Liver (tissue), 9 donors: ENCODE data around the gene FAAP100. TPM values are rescaled to one million over a fixed set of nuclear protein-coding genes. Genes with fewer than 3 reads are reported as not detected.
"Not testable (repeated sequence)": the region's sequence is repeated elsewhere in the genome, so short reads cannot be mapped to it uniquely, and the experiment has no call there.

ENCODE experiments used
- DNase-seq: peaks from one replicate; pipeline ENCODE4 v3.0.0-alpha.2; 2017; ENCODE audit warnings: low spot score
- H3K27ac ChIP-seq, 2 donors: one replicate each; pipeline ENCODE4 v1.7.0; 2013; ENCODE audit warnings: inconsistent platforms in 2 of 2, low read length in 2 of 2, control low read depth in 1 of 2, low read depth in 1 of 2, mild to moderate bottlenecking in 1 of 2
- H3K27me3 ChIP-seq, 4 donors: one replicate each; pipeline versions ENCODE4 v1.6.1 to v1.7.0; 2013; ENCODE audit warnings: low read length in 3 of 4, inconsistent platforms in 1 of 4, mild to moderate bottlenecking in 1 of 4, moderate library complexity in 1 of 4; ENCODE audit not compliant: control insufficient read depth in 4 of 4, insufficient read depth in 4 of 4
- H3K36me3 ChIP-seq, 4 donors: one replicate each; pipeline versions ENCODE4 v1.6.1 to v1.7.0; 2013; ENCODE audit warnings: low read length in 3 of 4, mild to moderate bottlenecking in 3 of 4, low read depth in 1 of 4, moderate library complexity in 1 of 4; ENCODE audit not compliant: control insufficient read depth in 4 of 4, insufficient read depth in 3 of 4
- H3K4me1 ChIP-seq, 4 donors: one replicate each; pipeline versions ENCODE4 v1.6.1 to v1.7.0; 2013; ENCODE audit warnings: low read length in 3 of 4, mild to moderate bottlenecking in 3 of 4, moderate library complexity in 1 of 4; ENCODE audit not compliant: control insufficient read depth in 4 of 4, insufficient read depth in 4 of 4
- H3K4me3 ChIP-seq, 3 donors: one replicate each; pipeline versions ENCODE4 v1.6.1 to v1.7.0; 2013; ENCODE audit warnings: low read length in 3 of 3, control low read depth in 1 of 3, low read depth in 1 of 3, mild to moderate bottlenecking in 1 of 3
- H3K9ac ChIP-seq, 2 donors: one replicate each; pipeline ENCODE4 v1.7.0; 2013; ENCODE audit warnings: low read length in 2 of 2, mild to moderate bottlenecking in 2 of 2, moderate library complexity in 2 of 2, control low read depth in 1 of 2, low read depth in 1 of 2
- H3K9me3 ChIP-seq, 4 donors: one replicate each; pipeline versions ENCODE4 v1.6.1 to v1.7.0; 2013; ENCODE audit warnings: low read length in 3 of 4; ENCODE audit not compliant: control insufficient read depth in 4 of 4
- EGR1 ChIP-seq, 2 donors: IDR thresholded peaks; 2 replicates each; pipeline ENCODE4 v1.6.1; 2016 to 2018; ENCODE audit warnings: antibody characterized with exemption in 2 of 2, low read depth in 2 of 2
- FOXA1 ChIP-seq: IDR thresholded peaks from 2 replicates; pipeline ENCODE4 v1.6.1; 2016; ENCODE audit warnings: antibody characterized with exemption
- FOXA2 ChIP-seq: IDR thresholded peaks from 2 replicates; pipeline ENCODE4 v1.6.1; 2016; ENCODE audit warnings: antibody characterized with exemption
- GABPA ChIP-seq, 2 donors: IDR thresholded peaks in 1 of 2; conservative IDR thresholded peaks in 1 of 2; 2 replicates each; pipeline ENCODE4 v1.6.1; 2016; ENCODE audit warnings: antibody characterized with exemption in 2 of 2, mild to moderate bottlenecking in 1 of 2, moderate library complexity in 1 of 2
- HNF4A ChIP-seq, 2 donors: conservative IDR thresholded peaks; 2 replicates each; pipeline ENCODE4 v1.6.1; 2016; ENCODE audit warnings: antibody characterized with exemption in 2 of 2, mild to moderate bottlenecking in 2 of 2
- JUND ChIP-seq, 2 donors: IDR thresholded peaks; 2 replicates each; pipeline ENCODE4 v1.6.1; 2016; ENCODE audit warnings: antibody characterized with exemption in 2 of 2
- NR2F2 ChIP-seq: IDR thresholded peaks from 2 replicates; pipeline ENCODE4 v1.6.1; 2016; ENCODE audit warnings: antibody characterized with exemption
- RAD21 ChIP-seq, 2 donors: IDR thresholded peaks; 2 replicates each; pipeline ENCODE4 v1.6.1; 2016; ENCODE audit warnings: antibody characterized with exemption in 2 of 2, mild to moderate bottlenecking in 2 of 2
- RXRA ChIP-seq, 2 donors: IDR thresholded peaks; 2 replicates each; pipeline ENCODE4 v1.6.1; 2017 to 2018; ENCODE audit warnings: antibody characterized with exemption in 2 of 2, mild to moderate bottlenecking in 1 of 2
- TAF1 ChIP-seq: conservative IDR thresholded peaks from 2 replicates; pipeline ENCODE4 v1.6.1; 2016; ENCODE audit warnings: antibody characterized with exemption, mild to moderate bottlenecking
- YY1 ChIP-seq: IDR thresholded peaks from 2 replicates; pipeline ENCODE4 v1.6.1; 2016; ENCODE audit warnings: antibody characterized with exemption, mild to moderate bottlenecking
- WGBS: extraction: QIAGEN DNeasy Blood & Tissue Kit; methylation state at CpG from one replicate; pipeline ENCODE4 v1.1.7; 2013; 5-methylcytosine and 5-hydroxymethylcytosine counted together
- polyA plus RNA-seq, 2 donors: library from polyadenylated mRNA; stranded (reverse) in 1 of 2; unstranded in 1 of 2; fragments of 200-250 nt in 1 of 2; fragments of >200 nt in 1 of 2; fragmentation: Nextera tagmentation in 1 of 2; extraction: Ambion mirVana in 1 of 2; gene quantifications; one replicate each; pipeline versions ENCODE4 v1.2.1 to v1.2.3, GENCODE V29; 2013 to 2015
- total RNA-seq, 2 donors: library from RNA; depleted of rRNA; stranded (reverse); fragments of >200 nt; gene quantifications; one replicate each; pipeline ENCODE4 v1.2.3, GENCODE V29; 2014
- TF ChIP-seq, protein P1 (sequence below): IDR thresholded peaks from 2 replicates; pipeline ENCODE4 v1.6.1; 2016; ENCODE audit warnings: antibody characterized with exemption
- TF ChIP-seq, protein P2 (sequence below): IDR thresholded peaks from 2 replicates; pipeline ENCODE4 v1.6.1; 2016; ENCODE audit warnings: antibody characterized with exemption
- TF ChIP-seq, protein P3 (sequence below): fragments of 150-350 bp; IDR thresholded peaks from 2 replicates; pipeline ENCODE4 v1.5.1; 2017; ENCODE audit warnings: improper control_type of control experiment, low read depth, low read length; ENCODE audit not compliant: missing input control
- TF ChIP-seq, protein P4 (sequence below): IDR thresholded peaks from 2 replicates; pipeline ENCODE4 v1.6.1; 2016; ENCODE audit warnings: antibody characterized with exemption, mild to moderate bottlenecking
- TF ChIP-seq, protein P5 (sequence below): IDR thresholded peaks from 2 replicates; pipeline ENCODE4 v1.6.1; 2016; ENCODE audit warnings: antibody characterized with exemption
- donor health status: healthy.
- donor health status: healthy.
- donor health status: healthy.
- donor health status: healthy.
- donor health status: healthy.

Gene FAAP100
- total and polyA plus RNA-seq, 4 donors: 8.1 to 14.7 (median 9.7) TPM

DNA sequence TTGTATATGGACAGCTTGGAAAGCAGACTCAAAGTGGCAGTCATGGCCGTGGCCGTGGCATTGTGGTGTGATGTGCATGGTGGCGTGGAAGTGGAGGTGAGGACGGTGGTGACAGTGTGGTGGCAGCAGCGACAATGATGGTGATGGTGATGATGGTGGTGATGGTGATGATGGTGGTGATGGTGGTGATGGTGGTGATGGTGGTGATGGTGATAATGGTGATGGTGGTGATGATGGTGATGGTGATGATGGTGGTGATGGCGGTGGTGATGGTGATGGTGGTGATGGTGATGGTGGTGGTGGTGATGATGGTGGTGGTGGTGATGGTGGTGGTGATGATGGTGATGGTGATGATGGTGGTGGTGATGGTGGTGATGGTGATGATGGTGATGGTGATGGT, 21.1 kb downstream of the FAAP100 start:
- H3K36me3 ChIP-seq, DNase-seq, H3K4me3 ChIP-seq, H3K27me3 ChIP-seq, H3K9me3 ChIP-seq, H3K4me1 ChIP-seq, H3K27ac ChIP-seq, H3K9ac ChIP-seq: not testable (repeated sequence)
- WGBS: 82% methylated on average over 6 of the region's 6 CpGs

DNA sequence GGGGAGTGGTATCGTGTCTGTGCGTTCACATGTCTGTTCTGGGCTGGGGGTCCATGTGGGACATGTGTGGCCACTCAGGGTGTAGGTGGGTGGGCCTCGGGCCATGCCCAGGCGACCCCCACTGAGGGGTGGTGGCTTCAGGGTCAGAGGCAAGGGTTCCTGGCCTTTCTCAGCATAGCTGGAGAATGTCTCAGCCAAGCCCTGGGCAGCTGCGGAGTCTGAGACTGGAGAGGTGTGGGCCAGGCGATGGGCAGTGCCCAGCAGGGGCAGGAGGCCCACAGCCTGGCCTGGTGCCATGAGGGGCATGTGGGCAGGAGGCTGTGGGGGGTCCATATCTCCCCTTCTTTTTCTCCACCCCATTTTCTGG, 22.7 kb downstream of the FAAP100 start:
- TF ChIP-seq, protein P1, sequence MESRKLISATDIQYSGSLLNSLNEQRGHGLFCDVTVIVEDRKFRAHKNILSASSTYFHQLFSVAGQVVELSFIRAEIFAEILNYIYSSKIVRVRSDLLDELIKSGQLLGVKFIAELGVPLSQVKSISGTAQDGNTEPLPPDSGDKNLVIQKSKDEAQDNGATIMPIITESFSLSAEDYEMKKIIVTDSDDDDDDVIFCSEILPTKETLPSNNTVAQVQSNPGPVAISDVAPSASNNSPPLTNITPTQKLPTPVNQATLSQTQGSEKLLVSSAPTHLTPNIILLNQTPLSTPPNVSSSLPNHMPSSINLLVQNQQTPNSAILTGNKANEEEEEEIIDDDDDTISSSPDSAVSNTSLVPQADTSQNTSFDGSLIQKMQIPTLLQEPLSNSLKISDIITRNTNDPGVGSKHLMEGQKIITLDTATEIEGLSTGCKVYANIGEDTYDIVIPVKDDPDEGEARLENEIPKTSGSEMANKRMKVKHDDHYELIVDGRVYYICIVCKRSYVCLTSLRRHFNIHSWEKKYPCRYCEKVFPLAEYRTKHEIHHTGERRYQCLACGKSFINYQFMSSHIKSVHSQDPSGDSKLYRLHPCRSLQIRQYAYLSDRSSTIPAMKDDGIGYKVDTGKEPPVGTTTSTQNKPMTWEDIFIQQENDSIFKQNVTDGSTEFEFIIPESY: no peak
- TF ChIP-seq RAD21 (IDR thresholded peaks at IDR 0.05): no peak
- Histone ChIP-seq H3K9me3 (no peaks in the 10 kb centered on the region), H3K27me3 (no peaks in the 10 kb centered on the region), H3K9ac (no peak overlapping the region), H3K36me3 (no peaks in the 10 kb centered on the region), H3K27ac (no peak overlapping the region), H3K4me1 (no peaks in the 10 kb centered on the region), H3K4me3 (no peak overlapping the region)
- DNase-seq: no peak
- WGBS: 79% methylated on average over 6 of the region's 6 CpGs

DNA sequence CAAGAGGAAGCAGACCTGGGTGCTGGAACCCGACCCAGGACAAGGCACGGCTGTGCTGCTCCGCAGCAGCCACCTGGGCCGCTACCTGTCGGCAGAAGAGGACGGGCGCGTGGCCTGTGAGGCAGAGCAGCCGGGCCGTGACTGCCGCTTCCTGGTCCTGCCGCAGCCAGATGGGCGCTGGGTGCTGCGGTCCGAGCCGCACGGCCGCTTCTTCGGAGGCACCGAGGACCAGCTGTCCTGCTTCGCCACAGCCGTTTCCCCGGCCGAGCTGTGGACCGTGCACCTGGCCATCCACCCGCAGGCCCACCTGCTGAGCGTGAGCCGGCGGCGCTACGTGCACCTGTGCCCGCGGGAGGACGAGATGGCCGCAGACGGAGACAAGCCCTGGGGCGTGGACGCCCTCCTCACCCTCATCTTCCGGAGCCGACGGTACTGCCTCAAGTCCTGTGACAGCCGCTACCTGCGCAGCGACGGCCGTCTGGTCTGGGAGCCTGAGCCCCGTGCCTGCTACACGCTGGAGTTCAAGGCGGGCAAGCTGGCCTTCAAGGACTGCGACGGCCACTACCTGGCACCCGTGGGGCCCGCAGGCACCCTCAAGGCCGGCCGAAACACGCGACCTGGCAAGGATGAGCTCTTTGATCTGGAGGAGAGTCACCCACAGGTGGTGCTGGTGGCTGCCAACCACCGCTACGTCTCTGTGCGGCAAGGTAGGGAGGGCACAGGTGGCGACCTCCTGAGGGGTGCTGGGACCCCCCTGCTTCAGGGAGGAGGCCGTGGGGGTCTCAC, 23.3 kb downstream of the FAAP100 start:
- no peak for DNase-seq

More for the DNA sequence above, 23.3 kb downstream of the FAAP100 start:
- no peaks in the 10 kb centered on the region for H3K27me3 ChIP-seq
- no peaks in the 10 kb centered on the region for H3K36me3 ChIP-seq
- 81% methylated on average over 62 of the region's 62 CpGs for WGBS
- TF ChIP-seq HNF4A (conservative IDR thresholded peaks at IDR 0.05): no peak
- no peak for TF ChIP-seq RXRA (IDR thresholded peaks at IDR 0.05)
- TF ChIP-seq, protein P2, sequence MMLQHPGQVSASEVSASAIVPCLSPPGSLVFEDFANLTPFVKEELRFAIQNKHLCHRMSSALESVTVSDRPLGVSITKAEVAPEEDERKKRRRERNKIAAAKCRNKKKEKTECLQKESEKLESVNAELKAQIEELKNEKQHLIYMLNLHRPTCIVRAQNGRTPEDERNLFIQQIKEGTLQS: no peak
- no peak for TF ChIP-seq YY1
- no peak for TF ChIP-seq FOXA1
- TF ChIP-seq, protein P3, sequence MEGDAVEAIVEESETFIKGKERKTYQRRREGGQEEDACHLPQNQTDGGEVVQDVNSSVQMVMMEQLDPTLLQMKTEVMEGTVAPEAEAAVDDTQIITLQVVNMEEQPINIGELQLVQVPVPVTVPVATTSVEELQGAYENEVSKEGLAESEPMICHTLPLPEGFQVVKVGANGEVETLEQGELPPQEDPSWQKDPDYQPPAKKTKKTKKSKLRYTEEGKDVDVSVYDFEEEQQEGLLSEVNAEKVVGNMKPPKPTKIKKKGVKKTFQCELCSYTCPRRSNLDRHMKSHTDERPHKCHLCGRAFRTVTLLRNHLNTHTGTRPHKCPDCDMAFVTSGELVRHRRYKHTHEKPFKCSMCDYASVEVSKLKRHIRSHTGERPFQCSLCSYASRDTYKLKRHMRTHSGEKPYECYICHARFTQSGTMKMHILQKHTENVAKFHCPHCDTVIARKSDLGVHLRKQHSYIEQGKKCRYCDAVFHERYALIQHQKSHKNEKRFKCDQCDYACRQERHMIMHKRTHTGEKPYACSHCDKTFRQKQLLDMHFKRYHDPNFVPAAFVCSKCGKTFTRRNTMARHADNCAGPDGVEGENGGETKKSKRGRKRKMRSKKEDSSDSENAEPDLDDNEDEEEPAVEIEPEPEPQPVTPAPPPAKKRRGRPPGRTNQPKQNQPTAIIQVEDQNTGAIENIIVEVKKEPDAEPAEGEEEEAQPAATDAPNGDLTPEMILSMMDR: no peak
- TF ChIP-seq, protein P1: no peak
- TF ChIP-seq, protein P4, sequence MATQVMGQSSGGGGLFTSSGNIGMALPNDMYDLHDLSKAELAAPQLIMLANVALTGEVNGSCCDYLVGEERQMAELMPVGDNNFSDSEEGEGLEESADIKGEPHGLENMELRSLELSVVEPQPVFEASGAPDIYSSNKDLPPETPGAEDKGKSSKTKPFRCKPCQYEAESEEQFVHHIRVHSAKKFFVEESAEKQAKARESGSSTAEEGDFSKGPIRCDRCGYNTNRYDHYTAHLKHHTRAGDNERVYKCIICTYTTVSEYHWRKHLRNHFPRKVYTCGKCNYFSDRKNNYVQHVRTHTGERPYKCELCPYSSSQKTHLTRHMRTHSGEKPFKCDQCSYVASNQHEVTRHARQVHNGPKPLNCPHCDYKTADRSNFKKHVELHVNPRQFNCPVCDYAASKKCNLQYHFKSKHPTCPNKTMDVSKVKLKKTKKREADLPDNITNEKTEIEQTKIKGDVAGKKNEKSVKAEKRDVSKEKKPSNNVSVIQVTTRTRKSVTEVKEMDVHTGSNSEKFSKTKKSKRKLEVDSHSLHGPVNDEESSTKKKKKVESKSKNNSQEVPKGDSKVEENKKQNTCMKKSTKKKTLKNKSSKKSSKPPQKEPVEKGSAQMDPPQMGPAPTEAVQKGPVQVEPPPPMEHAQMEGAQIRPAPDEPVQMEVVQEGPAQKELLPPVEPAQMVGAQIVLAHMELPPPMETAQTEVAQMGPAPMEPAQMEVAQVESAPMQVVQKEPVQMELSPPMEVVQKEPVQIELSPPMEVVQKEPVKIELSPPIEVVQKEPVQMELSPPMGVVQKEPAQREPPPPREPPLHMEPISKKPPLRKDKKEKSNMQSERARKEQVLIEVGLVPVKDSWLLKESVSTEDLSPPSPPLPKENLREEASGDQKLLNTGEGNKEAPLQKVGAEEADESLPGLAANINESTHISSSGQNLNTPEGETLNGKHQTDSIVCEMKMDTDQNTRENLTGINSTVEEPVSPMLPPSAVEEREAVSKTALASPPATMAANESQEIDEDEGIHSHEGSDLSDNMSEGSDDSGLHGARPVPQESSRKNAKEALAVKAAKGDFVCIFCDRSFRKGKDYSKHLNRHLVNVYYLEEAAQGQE: no peak
- TF ChIP-seq TAF1: no peak
- no peak for TF ChIP-seq JUND (IDR thresholded peaks at IDR 0.05)
- TF ChIP-seq, protein P5, sequence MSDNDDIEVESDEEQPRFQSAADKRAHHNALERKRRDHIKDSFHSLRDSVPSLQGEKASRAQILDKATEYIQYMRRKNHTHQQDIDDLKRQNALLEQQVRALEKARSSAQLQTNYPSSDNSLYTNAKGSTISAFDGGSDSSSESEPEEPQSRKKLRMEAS: no peak
- TF ChIP-seq FOXA2: no peak
- TF ChIP-seq RAD21 (IDR thresholded peaks at IDR 0.05): no peak
- TF ChIP-seq NR2F2: no peak
- TF ChIP-seq EGR1 (IDR thresholded peaks at IDR 0.05; ENCODE audit: low read depth in 2 of 2): no peak
- TF ChIP-seq GABPA (IDR thresholded peaks at IDR 0.05 in 1 of 2, conservative IDR thresholded peaks at IDR 0.05 in 1 of 2): no peak
- no peak overlapping the region for H3K9ac ChIP-seq
- no peaks in the 10 kb centered on the region for H3K4me1 ChIP-seq
- H3K9me3 ChIP-seq: no peaks in the 10 kb centered on the region
- H3K4me3 ChIP-seq: no peak overlapping the region
- H3K27ac ChIP-seq: no peak overlapping the region
